VCaP (cell line): Measurements from ENCODE around the gene COQ7.
A peak's percentile ranks its signal among the peaks of the same experiment; 100 is the strongest.

Source experiments
- H3K27ac ChIP-seq: fragments of 450-650 bp; 2 replicates; pipeline ENCODE4 v1.5.1; 2017
- CTCF ChIP-seq: fragments of 450-650 bp; conservative IDR thresholded peaks from 2 replicates; pipeline ENCODE4 v1.5.1; 2017; ENCODE audit warnings: mild to moderate bottlenecking, moderate library complexity

COQ7 gene

GRCh38 chr16:19073344-19073743, 5.9 kb downstream of the COQ7 start:
- peak overlapping the region; percentile 22; the same call in 1 of the 2 replicates for H3K27ac ChIP-seq
- TF ChIP-seq CTCF = no peak

GRCh38 chr16:19073863-19074262, 6.4 kb downstream of the COQ7 start:
- H3K27ac ChIP-seq = peak overlapping the region; percentile 22; the same call in 1 of the 2 replicates
- TF ChIP-seq CTCF = no peak

- peak overlapping the region; percentile 98 for H3K27ac ChIP-seq
- TF ChIP-seq CTCF = no peak
Observed at GRCh38 chr16:19075511-19075910, 8.1 kb downstream of the COQ7 start.

GRCh38 chr16:19077879-19078278, 10.5 kb downstream of the COQ7 start:
- no peak for TF ChIP-seq CTCF
- H3K27ac ChIP-seq = peak overlapping the region; percentile 98

- H3K27ac ChIP-seq = peak overlapping the region; percentile 71
- TF ChIP-seq CTCF = no peak
Observed at GRCh38 chr16:19083670-19084069, 16.3 kb downstream of the COQ7 start.

- H3K27ac ChIP-seq = peak overlapping the region; percentile 71
- no peak for TF ChIP-seq CTCF
Observed at GRCh38 chr16:19084139-19084538, 16.7 kb downstream of the COQ7 start.

GRCh38 chr16:19084879-19085278, 17.5 kb downstream of the COQ7 start:
- peak overlapping the region; percentile 71 for H3K27ac ChIP-seq

More at GRCh38 chr16:19084879-19085278, 17.5 kb downstream of the COQ7 start:
- no peak for TF ChIP-seq CTCF
